ENCODE data around the gene FLYWCH1. TPM values are rescaled to one million over a fixed set of nuclear protein-coding genes. Genes with fewer than 3 reads are reported as not detected.
A peak's percentile ranks its signal among the peaks of the same experiment; 100 is the strongest.

Gene FLYWCH1
- total and polyA plus RNA-seq, 2 of the 8 experiments (the other 6 are each of a cell fraction or from before 2014, with no cell fraction given): 12.4 to 23.5 TPM

- FAIRE-seq (no peak), DNase-seq (ENCODE audit: low read depth in 1 of 2, low spot score in 2 of 2) (no peak)
- Histone ChIP-seq H2AFZ (ENCODE audit: low read length) (no peak overlapping the region), H3K9ac (replicated peaks in 1 of 4; ENCODE audit: extremely low read depth in 1 of 4, low read depth in 3 of 4, low read length in 3 of 4) (no peak overlapping the region), H4K8ac (ENCODE audit: extremely low read depth, insufficient read depth, low read length) (no peak overlapping the region), H3K9me3 (ENCODE audit: insufficient read depth in 2 of 2, low read depth in 1 of 2, low read length in 1 of 2) (no peaks in the 10 kb centered on the region), H3K79me2 (ENCODE audit: control insufficient read depth in 1 of 2, insufficient read depth in 2 of 2, low read length in 2 of 2) (no peaks in the 10 kb centered on the region), H3K4me1 (replicated peaks in 1 of 4; ENCODE audit: control insufficient read depth in 3 of 4, insufficient read depth in 4 of 4, low read length in 3 of 4) (peaks cover 4 to 15% (median 10%) of the 10 kb centered on the region in 4 experiments), H3K56ac (replicated peaks; ENCODE audit: insufficient read length, low read depth, low read length) (no peak overlapping the region), H3K18ac (ENCODE audit: extremely low read depth, low read length) (no peak overlapping the region), H2BK12ac (ENCODE audit: low read depth, low read length) (no peak overlapping the region), H2BK120ac (replicated peaks; ENCODE audit: low read depth, low read length) (no peak overlapping the region), H3K14ac (ENCODE audit: insufficient read length) (no peak overlapping the region), H3K79me1 (ENCODE audit: low read depth, low read length) (0 out of 2 replicates have a peak, but pooled peaks cover 3% of the 10 kb centered on the region), H2BK5ac (ENCODE audit: low read depth, low read length) (no peak overlapping the region), H3K27ac (ENCODE audit: low read depth, low read length) (no peak overlapping the region), H3K23me2 (ENCODE audit: low read depth, low read length) (no peaks in the 10 kb centered on the region; the same call in 1 of the 2 replicates), H2AK5ac (ENCODE audit: low read depth, low read length) (no peak overlapping the region), H3K23ac (ENCODE audit: insufficient read length) (no peak overlapping the region), H2BK15ac (ENCODE audit: low read length) (no peak overlapping the region), H3K4me2 (ENCODE audit: insufficient read depth in 1 of 2, low read depth in 2 of 2, low read length in 2 of 2) (peak overlapping the region in 1 of 2 experiments; percentile 16; a peak in 1 of 4 replicates), H2BK20ac (ENCODE audit: low read length) (no peak overlapping the region), H4K91ac (replicated peaks; ENCODE audit: insufficient read length, low read length) (no peak overlapping the region), H4K5ac (ENCODE audit: insufficient read length, low read depth, low read length) (no peak overlapping the region), H3K4me3 (ENCODE audit: extremely low read depth in 1 of 4, insufficient read depth in 2 of 4, low read depth in 3 of 4, low read length in 4 of 4) (no peak overlapping the region), H3K36me3 (ENCODE audit: control insufficient read depth in 2 of 4, insufficient read depth in 4 of 4, low read length in 3 of 4) (peaks cover 0 to 3% (median 0%) of the 10 kb centered on the region in 4 experiments; a peak in 2 of 8 replicates), H4K20me1 (replicated peaks in 1 of 2; ENCODE audit: control insufficient read depth in 1 of 2, insufficient read depth in 2 of 2, low read length in 2 of 2) (no peaks in the 10 kb centered on the region), H3K27me3 (replicated peaks in 1 of 4; ENCODE audit: control insufficient read depth in 3 of 4, extremely low read depth in 1 of 4, insufficient read depth in 3 of 4, low read length in 3 of 4) (no peaks in the 10 kb centered on the region), H3K4ac (replicated peaks; ENCODE audit: insufficient read length, low read depth, low read length) (no peak overlapping the region)
- POLR2A ChIA-PET (ENCODE audit: partially characterized antibody): interaction anchor here (1.0 kb wide), 1 partner anchor 10 kb away, joined by 3 read pairs; no protein-coding TSS in a partner anchor
- 87% methylated on average over 5 of the region's 5 CpGs; no CpG with 5 or more reads in 1 of the 2 experiments for WGBS, 2 experiments (ENCODE audit: extremely low coverage in 1 of 2, insufficient coverage in 1 of 2, insufficient read length in 1 of 2, insufficient replicate concordance in 2 of 2, low coverage in 1 of 2, low lambda C conversion rate in 2 of 2, missing lambda C conversion rate in 1 of 2)
- CTCF ChIA-PET (ENCODE audit: partially characterized antibody): interaction anchor here (0.7 to 10.4 kb wide), 32 partner anchors 13 to 153 kb away, joined by 3 to 98 read pairs (median 5); partner anchors contain the start of genes FLYWCH1, FLYWCH2 and PRSS21
- TF ChIP-seq SIRT6 (IDR thresholded peaks at IDR 0.05; ENCODE audit: low read length): no peak
- no peak for TF ChIP-seq TAF1 (IDR thresholded peaks at IDR 0.05; ENCODE audit: low read depth, low read length)
- no peak for TF ChIP-seq SIX5 (IDR thresholded peaks at IDR 0.05; ENCODE audit: low read depth, low read length)
- no peak for TF ChIP-seq HDAC6 (IDR thresholded peaks at IDR 0.05; ENCODE audit: low read depth, low read length)
- TF ChIP-seq CHD1 (IDR thresholded peaks at IDR 0.05; ENCODE audit: low read depth, low read length): no peak
- no peak for TF ChIP-seq POLR2AphosphoS5 (IDR thresholded peaks at IDR 0.05; ENCODE audit: low read depth, low read length)
- TF ChIP-seq GTF2F1 (IDR thresholded peaks at IDR 0.05; ENCODE audit: borderline replicate concordance, low read depth, low read length): no peak
- TF ChIP-seq ASH2L (IDR thresholded peaks at IDR 0.05; ENCODE audit: low read length): no peak
- TF ChIP-seq MAFK (IDR thresholded peaks at IDR 0.05; ENCODE audit: low read depth, low read length): no peak
- TF ChIP-seq, protein P1, sequence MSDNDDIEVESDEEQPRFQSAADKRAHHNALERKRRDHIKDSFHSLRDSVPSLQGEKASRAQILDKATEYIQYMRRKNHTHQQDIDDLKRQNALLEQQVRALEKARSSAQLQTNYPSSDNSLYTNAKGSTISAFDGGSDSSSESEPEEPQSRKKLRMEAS (IDR thresholded peaks at IDR 0.05): no peak
- TF ChIP-seq RBBP5 (IDR thresholded peaks at IDR 0.05; ENCODE audit: borderline replicate concordance, low read depth, low read length): no peak
- TF ChIP-seq JUN (IDR thresholded peaks at IDR 0.05; ENCODE audit: low read depth, low read length): no peak
- TF ChIP-seq SP4 (IDR thresholded peaks at IDR 0.05; ENCODE audit: low read length): no peak
- TF ChIP-seq RFX5 (IDR thresholded peaks at IDR 0.05; ENCODE audit: borderline replicate concordance, low read depth, low read length): no peak
- TF ChIP-seq, protein P2, sequence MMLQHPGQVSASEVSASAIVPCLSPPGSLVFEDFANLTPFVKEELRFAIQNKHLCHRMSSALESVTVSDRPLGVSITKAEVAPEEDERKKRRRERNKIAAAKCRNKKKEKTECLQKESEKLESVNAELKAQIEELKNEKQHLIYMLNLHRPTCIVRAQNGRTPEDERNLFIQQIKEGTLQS (IDR thresholded peaks at IDR 0.05; ENCODE audit: insufficient read depth, low read depth, low read length): no peak
Measured at GRCh38 chr16:2926650-2926999, 14.9 kb downstream of the FLYWCH1 start.

Measured in H1 (cell line).